ENCODE measurements around the gene OPRM1. TPM values are rescaled to one million over a fixed set of nuclear protein-coding genes. Genes with fewer than 3 reads are reported as not detected.
A peak's percentile ranks its signal among the peaks of the same experiment; 100 is the strongest.

Gene OPRM1
- total RNA-seq, 1 donor from 2014 or later, result not detected

- TF ChIP-seq CTCF (IDR thresholded peaks at IDR 0.05; ENCODE audit: insufficient read depth, low read length, severe bottlenecking), result no peak
- FAIRE-seq (peak; percentile 7), DNase-seq (ENCODE audit: low read depth) (no peak)
- H3K36me3 ChIP-seq (ENCODE audit: control insufficient read depth, insufficient read depth, low read length), result no peaks in the 10 kb centered on the region
- no peaks in the 10 kb centered on the region for H3K27me3 ChIP-seq (ENCODE audit: control insufficient read depth, insufficient read depth, low read length)
- H3K4me3 ChIP-seq (ENCODE audit: low read depth, low read length), result no peak overlapping the region
Measured at GRCh38 chr6:154161689-154162088, 122.6 kb downstream of the OPRM1 start.

GRCh38 chr6:154164397-154164796 lies 125.4 kb downstream of the OPRM1 start:
- no peak for TF ChIP-seq CTCF (IDR thresholded peaks at IDR 0.05; ENCODE audit: insufficient read depth, low read length, severe bottlenecking)
- DNase-seq (ENCODE audit: low read depth) (no peak), FAIRE-seq (no peak)
- H3K36me3 ChIP-seq (ENCODE audit: control insufficient read depth, insufficient read depth, low read length), result no peaks in the 10 kb centered on the region
- no peaks in the 10 kb centered on the region for H3K27me3 ChIP-seq (ENCODE audit: control insufficient read depth, insufficient read depth, low read length)
- no peak overlapping the region for H3K4me3 ChIP-seq (ENCODE audit: low read depth, low read length)

GRCh38 chr6:154165478-154165877 lies 126.4 kb downstream of the OPRM1 start:
- no peak overlapping the region for H3K4me3 ChIP-seq (ENCODE audit: low read depth, low read length)
- no peaks in the 10 kb centered on the region for H3K36me3 ChIP-seq (ENCODE audit: control insufficient read depth, insufficient read depth, low read length)
- no peaks in the 10 kb centered on the region for H3K27me3 ChIP-seq (ENCODE audit: control insufficient read depth, insufficient read depth, low read length)
- no peak for TF ChIP-seq CTCF (IDR thresholded peaks at IDR 0.05; ENCODE audit: insufficient read depth, low read length, severe bottlenecking)
- DNase-seq (ENCODE audit: low read depth), result no peak
- no peak for FAIRE-seq

- FAIRE-seq (no peak), DNase-seq (ENCODE audit: low read depth) (no peak)
- Histone ChIP-seq H3K4me3 (ENCODE audit: low read depth, low read length) (no peak overlapping the region), H3K36me3 (ENCODE audit: control insufficient read depth, insufficient read depth, low read length) (no peaks in the 10 kb centered on the region), H3K27me3 (ENCODE audit: control insufficient read depth, insufficient read depth, low read length) (no peaks in the 10 kb centered on the region)
- no peak for TF ChIP-seq CTCF (IDR thresholded peaks at IDR 0.05; ENCODE audit: insufficient read depth, low read length, severe bottlenecking)
Measured at GRCh38 chr6:154166140-154166539, 127.1 kb downstream of the OPRM1 start.

- no peak for DNase-seq (ENCODE audit: low read depth)
- no peak for TF ChIP-seq CTCF (IDR thresholded peaks at IDR 0.05; ENCODE audit: insufficient read depth, low read length, severe bottlenecking)
- no peak for FAIRE-seq
- no peaks in the 10 kb centered on the region for H3K27me3 ChIP-seq (ENCODE audit: control insufficient read depth, insufficient read depth, low read length)
- no peak overlapping the region for H3K4me3 ChIP-seq (ENCODE audit: low read depth, low read length)
- no peaks in the 10 kb centered on the region for H3K36me3 ChIP-seq (ENCODE audit: control insufficient read depth, insufficient read depth, low read length)
Measured at GRCh38 chr6:154167126-154167525, 128.1 kb downstream of the OPRM1 start.

GRCh38 chr6:154169193-154169847 lies 130.3 kb downstream of the OPRM1 start:
- Histone ChIP-seq H3K4me3 (ENCODE audit: low read depth, low read length) (no peak overlapping the region), H3K27me3 (ENCODE audit: control insufficient read depth, insufficient read depth, low read length) (no peaks in the 10 kb centered on the region), H3K36me3 (ENCODE audit: control insufficient read depth, insufficient read depth, low read length) (no peaks in the 10 kb centered on the region)
- no peak for DNase-seq (ENCODE audit: low read depth)
- TF ChIP-seq CTCF (IDR thresholded peaks at IDR 0.05; ENCODE audit: insufficient read depth, low read length, severe bottlenecking), result no peak
- no peak for FAIRE-seq

All from bronchial epithelial cell (primary cell).